GM23248 (cell line): Measurements from ENCODE around the gene STIM2. TPM values are rescaled to one million over a fixed set of nuclear protein-coding genes. Genes with fewer than 3 reads are reported as not detected.

ENCODE experiments used
- DNase-seq: peaks from one replicate; pipeline ENCODE4 v3.0.0-alpha.2; 2015
- H2AFZ ChIP-seq: fragments of 200-600 bp; sonication (generic); 2 replicates; pipeline ENCODE4 v1.6.1; 2016; ENCODE audit warnings: antibody characterized with exemption
- H3F3A ChIP-seq: fragments of 200-600 bp; sonication (generic); 2 replicates; pipeline ENCODE4 v1.6.1; 2016; ENCODE audit warnings: mild to moderate bottlenecking, antibody characterized with exemption, mixed run types; ENCODE audit not compliant: insufficient read depth
- H3K27ac ChIP-seq: fragments of 200-600 bp; sonication (generic); 2 replicates; pipeline ENCODE4 v1.5.1; 2016; ENCODE audit warnings: mild to moderate bottlenecking
- H3K27me3 ChIP-seq: fragments of 200-600 bp; sonication (generic); replicated peaks from 2 replicates; pipeline ENCODE4 v1.6.1; 2016; ENCODE audit warnings: mild to moderate bottlenecking; ENCODE audit not compliant: insufficient read depth
- H3K36me3 ChIP-seq: fragments of 200-600 bp; sonication (generic); 2 replicates; pipeline ENCODE4 v1.6.1; 2016; ENCODE audit warnings: low read depth, mild to moderate bottlenecking
- H3K4me1 ChIP-seq: fragments of 200-600 bp; sonication (generic); 2 replicates; pipeline ENCODE4 v1.6.1; 2016; ENCODE audit warnings: mild to moderate bottlenecking; ENCODE audit not compliant: insufficient read depth
- H3K4me2 ChIP-seq: fragments of 200-600 bp; sonication (generic); one replicate; pipeline ENCODE4 v1.6.1; 2016; ENCODE audit warnings: mild to moderate bottlenecking; ENCODE audit not compliant: unreplicated experiment
- H3K4me3 ChIP-seq: fragments of 200-600 bp; sonication (generic); 2 replicates; pipeline ENCODE4 v1.5.1; 2016; ENCODE audit warnings: mild to moderate bottlenecking
- H3K79me2 ChIP-seq: fragments of 200-600 bp; sonication (generic); 2 replicates; pipeline ENCODE4 v1.6.1; 2016; ENCODE audit warnings: mild to moderate bottlenecking; ENCODE audit not compliant: insufficient read depth
- H3K9ac ChIP-seq: fragments of 200-600 bp; sonication (generic); 2 replicates; pipeline ENCODE4 v1.6.1; 2016; ENCODE audit warnings: mild to moderate bottlenecking
- H3K9me2 ChIP-seq: fragments of 200-600 bp; sonication (generic); 2 replicates; pipeline ENCODE4 v1.6.1; 2016; ENCODE audit warnings: mixed run types, mild to moderate bottlenecking, moderate library complexity; ENCODE audit not compliant: insufficient read depth
- H3K9me3 ChIP-seq: fragments of 200-600 bp; sonication (generic); one replicate; pipeline ENCODE4 v1.6.1; 2017; ENCODE audit warnings: low read depth
- H4K20me1 ChIP-seq: fragments of 200-600 bp; sonication (generic); 2 replicates; pipeline ENCODE4 v1.6.0; 2016; ENCODE audit not compliant: insufficient read depth
- EZH2 ChIP-seq: fragments of 200-600 bp; sonication (generic); IDR thresholded peaks from 2 replicates; pipeline ENCODE4 v1.6.1; 2018; ENCODE audit warnings: antibody characterized with exemption, mild to moderate bottlenecking; ENCODE audit not compliant: insufficient read depth, poor library complexity, severe bottlenecking
- EZH2phosphoT487 ChIP-seq: fragments of 200-600 bp; sonication (generic); IDR thresholded peaks from 2 replicates; pipeline ENCODE4 v1.6.1; 2018; ENCODE audit warnings: antibody characterized with exemption, moderate library complexity, mild to moderate bottlenecking, low read depth; ENCODE audit not compliant: insufficient read depth
- WGBS, 2 experiments: methylation state at CpG; one replicate each; pipeline ENCODE4 v1.1.6; 2015 to 2017; ENCODE audit warnings: low lambda C conversion rate in 2 of 2, low coverage in 1 of 2; ENCODE audit errors: missing lambda C conversion rate in 2 of 2; 5-methylcytosine and 5-hydroxymethylcytosine counted together
- in situ Hi-C: fragments of 300-500 bp; cut with MboI; formaldehyde crosslinking; loops from 2 replicates; pipeline ENCODE4 v1.15.0; 2020
- polyA plus RNA-seq: library from polyadenylated mRNA; unstranded; fragments of >200 nt; fragmentation: Nextera tagmentation; extraction: Ambion mirVana; gene quantifications from 2 replicates; pipeline ENCODE4 v1.2.1, GENCODE V29; 2016
- total RNA-seq: library from RNA; depleted of rRNA; stranded (reverse); fragments of >200 nt; shearing (Covaris generic); gene quantifications from 2 replicates; pipeline ENCODE4 v1.2.3, GENCODE V29; 2014

The STIM2 gene
- total and polyA plus RNA-seq, 2 experiments from 2014 or later, result 10.8 to 13.8 TPM

DNA sequence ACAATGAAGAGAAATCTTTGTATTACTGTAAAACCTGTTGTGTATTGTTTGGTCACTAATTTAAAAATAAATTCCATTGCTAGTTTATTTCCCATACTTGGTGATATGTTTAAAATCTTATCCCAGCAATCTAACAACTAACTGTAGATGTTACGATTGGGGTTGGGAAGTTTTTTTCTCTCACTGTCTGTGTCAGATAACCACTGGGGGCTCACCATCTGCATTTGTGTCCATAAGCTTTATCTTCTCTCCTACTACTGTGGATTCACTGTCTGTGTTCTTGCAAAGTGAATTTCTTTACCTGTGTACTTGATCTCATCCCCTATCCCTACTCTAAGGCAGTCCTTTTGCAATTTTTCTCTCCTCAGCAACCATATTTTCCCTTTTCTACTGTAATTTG, 81.3 kb downstream of the STIM2 start:
- H3K36me3 ChIP-seq, result no peaks in the 10 kb centered on the region
- no peak overlapping the region for H2AFZ ChIP-seq
- no peaks in the 10 kb centered on the region for H3K9me3 ChIP-seq
- WGBS, 2 experiments, result 91 to 100% methylated on average over 1 of the region's 1 CpG
- no peaks in the 10 kb centered on the region for H3K9me2 ChIP-seq
- in situ Hi-C loops, result no loop called here
- TF ChIP-seq EZH2phosphoT487, result no peak
- TF ChIP-seq EZH2, result no peak
- H3K27me3 ChIP-seq, result no peaks in the 10 kb centered on the region
- peaks cover 49% of the 10 kb centered on the region for H3K79me2 ChIP-seq
- no peaks in the 10 kb centered on the region for H4K20me1 ChIP-seq
- no peak for DNase-seq
- H3K9ac ChIP-seq, result no peak overlapping the region
- H3F3A ChIP-seq, result no peaks in the 10 kb centered on the region
- no peak overlapping the region for H3K27ac ChIP-seq
- H3K4me1 ChIP-seq, result no peaks in the 10 kb centered on the region
- no peak overlapping the region for H3K4me2 ChIP-seq
- H3K4me3 ChIP-seq, result no peak overlapping the region

DNA sequence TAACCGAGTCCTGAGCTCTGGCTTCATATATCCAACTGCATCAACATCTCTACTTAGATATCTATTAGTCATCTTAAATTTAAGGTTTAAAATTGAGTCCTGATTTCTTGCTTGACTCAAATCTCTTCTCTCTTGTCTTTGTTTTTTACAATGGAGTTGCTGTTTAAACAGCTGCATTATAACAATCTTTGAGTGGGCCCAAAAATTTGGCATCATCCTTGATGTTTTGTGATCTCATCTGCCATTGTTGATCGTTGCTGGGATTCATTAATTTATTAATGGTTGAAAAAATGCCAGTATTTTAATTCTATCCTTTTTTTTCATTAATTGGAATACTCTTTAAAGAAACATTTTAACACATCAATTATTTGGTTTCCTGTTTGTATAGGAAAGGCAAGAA, 82.2 kb downstream of the STIM2 start:
- H3K27me3 ChIP-seq, result no peaks in the 10 kb centered on the region
- H3K4me1 ChIP-seq, result no peaks in the 10 kb centered on the region
- 37 to 43% methylated on average over 2 of the region's 2 CpGs for WGBS, 2 experiments
- H3K4me2 ChIP-seq, result no peak overlapping the region
- no peak overlapping the region for H3K4me3 ChIP-seq
- H4K20me1 ChIP-seq, result no peaks in the 10 kb centered on the region
- in situ Hi-C loops, result no loop called here
- no peaks in the 10 kb centered on the region for H3K9me2 ChIP-seq
- H2AFZ ChIP-seq, result no peak overlapping the region
- peaks cover 53% of the 10 kb centered on the region for H3K79me2 ChIP-seq
- no peaks in the 10 kb centered on the region for H3F3A ChIP-seq
- no peaks in the 10 kb centered on the region for H3K36me3 ChIP-seq
- TF ChIP-seq EZH2phosphoT487 (no peak), EZH2 (no peak)
- no peaks in the 10 kb centered on the region for H3K9me3 ChIP-seq
- no peak overlapping the region for H3K27ac ChIP-seq
- no peak overlapping the region for H3K9ac ChIP-seq
- no peak for DNase-seq

DNA sequence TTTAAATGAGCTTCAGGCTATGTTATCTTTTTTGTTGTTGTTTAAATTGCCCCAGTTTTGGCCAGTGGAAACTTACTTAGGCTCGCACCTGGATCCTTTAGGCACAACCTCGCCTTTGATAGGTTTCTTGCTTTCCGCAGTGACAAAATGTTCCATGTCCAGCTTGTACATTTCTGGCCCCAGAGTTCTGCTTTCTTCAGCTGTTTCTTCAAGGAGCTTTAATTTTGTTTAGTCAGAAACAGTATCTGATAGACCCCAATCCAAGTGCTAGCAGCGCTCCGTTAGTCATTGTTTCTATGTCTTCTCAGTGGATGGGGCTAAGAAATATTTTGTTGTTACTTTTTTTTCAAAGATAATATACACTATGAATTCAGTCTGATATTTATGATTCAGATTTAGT, 82.8 kb downstream of the STIM2 start:
- Histone ChIP-seq H3K9me2 (no peaks in the 10 kb centered on the region), H3K4me3 (no peak overlapping the region), H3K9ac (no peak overlapping the region), H3K36me3 (no peaks in the 10 kb centered on the region), H3K4me2 (no peak overlapping the region), H3F3A (no peaks in the 10 kb centered on the region), H3K79me2 (peaks cover 58% of the 10 kb centered on the region), H2AFZ (no peak overlapping the region), H3K27ac (no peak overlapping the region), H4K20me1 (no peaks in the 10 kb centered on the region), H3K9me3 (no peaks in the 10 kb centered on the region), H3K4me1 (no peaks in the 10 kb centered on the region), H3K27me3 (no peaks in the 10 kb centered on the region)
- WGBS, 2 experiments, result 86 to 88% methylated on average over 5 of the region's 5 CpGs
- in situ Hi-C loops, result no loop called here
- TF ChIP-seq EZH2phosphoT487 (no peak), EZH2 (no peak)
- no peak for DNase-seq

DNA sequence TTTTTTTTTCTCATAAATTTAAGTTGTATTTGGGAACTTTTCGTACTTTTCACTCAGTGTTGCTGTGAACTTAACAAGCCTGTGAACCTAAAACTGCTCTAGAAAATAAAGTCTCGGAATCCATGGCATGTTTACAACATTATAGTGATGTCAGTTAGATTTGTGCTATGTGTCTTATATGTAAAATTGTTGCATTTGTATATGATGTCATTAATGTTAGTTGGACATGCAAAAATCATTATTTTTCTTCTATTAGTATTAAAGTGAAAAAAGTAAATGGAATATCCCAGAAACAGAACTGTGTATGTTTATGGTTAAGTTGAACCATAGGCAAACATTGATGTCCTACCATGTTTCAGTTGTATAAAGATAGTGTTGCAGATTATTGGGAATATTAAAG, 85.2 kb downstream of the STIM2 start:
- Histone ChIP-seq H3K27me3 (no peaks in the 10 kb centered on the region), H3K4me3 (no peak overlapping the region), H3K9me2 (no peaks in the 10 kb centered on the region), H2AFZ (no peak overlapping the region), H4K20me1 (no peaks in the 10 kb centered on the region), H3K79me2 (peaks cover 53% of the 10 kb centered on the region), H3K36me3 (no peaks in the 10 kb centered on the region), H3K9ac (no peak overlapping the region), H3K4me1 (no peaks in the 10 kb centered on the region), H3F3A (no peaks in the 10 kb centered on the region), H3K9me3 (no peaks in the 10 kb centered on the region), H3K4me2 (no peak overlapping the region), H3K27ac (no peak overlapping the region)
- TF ChIP-seq EZH2phosphoT487 (no peak), EZH2 (no peak)
- no peak for DNase-seq
- in situ Hi-C loops, result no loop called here
- 93 to 99% methylated on average over 2 of the region's 2 CpGs for WGBS, 2 experiments

DNA sequence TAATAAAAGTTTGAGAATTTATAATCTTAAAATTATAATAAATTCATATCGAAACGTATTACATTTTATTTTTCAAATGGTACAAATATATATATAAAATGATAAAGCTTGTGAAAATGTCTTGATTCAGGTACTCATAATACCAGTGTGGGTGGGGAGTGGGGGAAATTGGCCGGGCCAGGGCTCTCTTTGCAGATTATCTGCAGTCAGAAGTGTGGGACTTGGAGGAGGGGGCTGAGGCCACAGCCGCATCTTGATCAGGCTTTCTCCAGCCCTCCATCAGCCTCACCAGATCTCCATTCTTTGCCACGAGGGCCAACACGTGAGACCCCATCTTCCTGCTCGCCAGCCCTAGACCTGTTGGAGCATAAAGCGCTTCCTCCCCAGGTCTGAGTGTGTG, 86.7 kb downstream of the STIM2 start:
- H3F3A ChIP-seq, result no peaks in the 10 kb centered on the region
- H2AFZ ChIP-seq, result no peak overlapping the region
- no peaks in the 10 kb centered on the region for H3K27me3 ChIP-seq
- no peak for DNase-seq
- in situ Hi-C loops, result no loop called here
- H3K27ac ChIP-seq, result no peak overlapping the region
- no peaks in the 10 kb centered on the region for H3K4me1 ChIP-seq
- TF ChIP-seq EZH2phosphoT487, result no peak
- no peak for TF ChIP-seq EZH2
- no peak overlapping the region for H3K9ac ChIP-seq
- no peaks in the 10 kb centered on the region for H3K9me3 ChIP-seq
- 89 to 92% methylated on average over 8 of the region's 8 CpGs for WGBS, 2 experiments
- H3K36me3 ChIP-seq, result no peaks in the 10 kb centered on the region
- no peaks in the 10 kb centered on the region for H3K9me2 ChIP-seq
- H3K4me3 ChIP-seq, result no peak overlapping the region
- no peak overlapping the region for H3K4me2 ChIP-seq
- no peaks in the 10 kb centered on the region for H4K20me1 ChIP-seq
- H3K79me2 ChIP-seq, result peaks cover 49% of the 10 kb centered on the region
